ENCODE data around the gene RPUSD2. TPM values are rescaled to one million over a fixed set of nuclear protein-coding genes. Genes with fewer than 3 reads are reported as not detected.

RPUSD2 gene
- total RNA-seq, 3 donors from 2014 or later: 9.4 to 10.9 (median 9.4) TPM

- intact Hi-C loops (cut with DNase I, micrococcal nuclease): no loop called here
- DNase-seq: no peak
- H3K36me3 ChIP-seq (ENCODE audit: low read depth): no peaks in the 10 kb centered on the region
- no peak overlapping the region for H3K4me3 ChIP-seq
- H3K4me1 ChIP-seq (ENCODE audit: low read depth): peaks cover 5% of the 10 kb centered on the region
- no peaks in the 10 kb centered on the region for H3K9me3 ChIP-seq
- no peak for ATAC-seq
- TF ChIP-seq CTCF (IDR thresholded peaks at IDR 0.05): no peak
Measured at GRCh38 chr15:40548610-40549009, 20.5 kb upstream of the RPUSD2 start.

- peak in 1 of 3 donors; percentile 31 for DNase-seq
- H3K4me3 ChIP-seq: no peak overlapping the region
- H3K4me1 ChIP-seq (ENCODE audit: low read depth): no peaks in the 10 kb centered on the region
- ATAC-seq: peak; percentile 61
- H3K9me3 ChIP-seq: no peaks in the 10 kb centered on the region
- no peaks in the 10 kb centered on the region for H3K36me3 ChIP-seq (ENCODE audit: low read depth)
- TF ChIP-seq CTCF (IDR thresholded peaks at IDR 0.05): no peak
- intact Hi-C loops (cut with DNase I, micrococcal nuclease): no loop called here
Measured at GRCh38 chr15:40549894-40550293, 19.2 kb upstream of the RPUSD2 start.

DNA sequence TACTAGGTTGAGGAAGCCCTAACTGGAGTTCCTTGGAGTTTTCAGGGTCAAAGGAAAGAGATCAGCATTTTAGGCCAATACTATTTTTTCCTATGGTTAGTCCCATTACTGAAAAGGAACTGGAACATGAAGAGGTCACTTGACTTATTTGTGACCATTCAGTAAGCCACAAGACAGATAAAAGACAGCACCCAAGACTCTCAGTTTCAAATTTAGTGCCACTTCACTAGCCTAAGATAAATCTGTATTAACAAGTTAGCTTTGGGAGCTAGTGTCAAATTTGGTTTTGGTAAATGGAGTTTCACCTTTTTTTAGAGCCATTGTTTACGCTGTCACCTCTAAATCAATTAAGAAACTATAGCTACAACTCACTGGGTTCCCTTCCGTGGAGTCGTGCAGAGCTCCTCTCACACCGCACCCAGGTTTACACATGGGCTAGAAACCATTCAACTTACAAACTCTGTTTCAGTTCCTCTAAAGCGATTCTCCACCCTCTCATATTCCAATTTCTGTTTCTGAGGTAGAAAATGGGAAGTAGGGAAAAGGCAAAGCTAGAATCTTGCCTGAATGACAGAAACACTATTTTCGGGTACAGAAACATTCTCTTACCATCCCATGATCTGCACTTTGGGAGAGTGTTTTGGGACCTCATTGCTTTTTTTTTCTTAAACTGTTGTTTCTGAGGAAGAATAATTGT lies 18.6 kb upstream of the RPUSD2 start:
- H3K9me3 ChIP-seq: no peaks in the 10 kb centered on the region
- no peak for TF ChIP-seq CTCF (IDR thresholded peaks at IDR 0.05)
- no peaks in the 10 kb centered on the region for H3K4me1 ChIP-seq (ENCODE audit: low read depth)
- H3K36me3 ChIP-seq (ENCODE audit: low read depth): no peaks in the 10 kb centered on the region
- intact Hi-C loops (cut with DNase I, micrococcal nuclease): no loop called here
- DNase-seq (no peak), ATAC-seq (peak; percentile 62)
- H3K4me3 ChIP-seq: no peak overlapping the region

DNA sequence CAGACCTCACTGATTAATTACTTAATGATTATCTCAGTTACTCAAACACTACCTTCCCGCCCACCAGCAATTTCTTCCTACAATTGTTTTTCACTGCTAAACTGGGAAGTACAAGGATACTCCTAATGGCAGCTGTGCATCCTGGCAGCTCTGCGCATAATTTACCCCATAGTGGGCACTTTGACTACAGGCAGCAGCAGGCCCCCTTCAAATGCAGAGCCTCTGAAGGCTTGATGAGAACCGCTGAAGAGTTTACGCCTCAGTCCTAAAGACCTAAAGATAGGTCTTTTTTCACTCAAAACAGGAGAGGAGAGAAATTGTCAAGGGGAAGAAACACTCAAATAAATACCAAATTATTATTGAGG lies 15.0 kb upstream of the RPUSD2 start:
- H3K36me3 ChIP-seq (ENCODE audit: low read depth): no peaks in the 10 kb centered on the region
- ATAC-seq: no peak
- no peak for TF ChIP-seq CTCF (IDR thresholded peaks at IDR 0.05)
- intact Hi-C loops (cut with DNase I, micrococcal nuclease): no loop called here
- no peaks in the 10 kb centered on the region for H3K9me3 ChIP-seq
- H3K4me3 ChIP-seq: no peak overlapping the region
- no peak for DNase-seq
- H3K4me1 ChIP-seq (ENCODE audit: low read depth): no peaks in the 10 kb centered on the region

GRCh38 chr15:40555876-40556275 lies 13.2 kb upstream of the RPUSD2 start:
- intact Hi-C loops (cut with DNase I, micrococcal nuclease): no loop called here
- no peaks in the 10 kb centered on the region for H3K9me3 ChIP-seq
- no peaks in the 10 kb centered on the region for H3K4me1 ChIP-seq (ENCODE audit: low read depth)
- TF ChIP-seq CTCF (IDR thresholded peaks at IDR 0.05): no peak
- DNase-seq: no peak
- no peak for ATAC-seq
- no peaks in the 10 kb centered on the region for H3K36me3 ChIP-seq (ENCODE audit: low read depth)
- no peak overlapping the region for H3K4me3 ChIP-seq
